Lung (tissue), 12 donors: ENCODE data around the gene MPPED1. TPM values are rescaled to one million over a fixed set of nuclear protein-coding genes. Genes with fewer than 3 reads are reported as not detected.

Experiments used
- ATAC-seq: fragments of 200-7000 bp; cut with Tn5 transposase; one replicate; pipeline ENCODE4 v1.9.1; 2020; ENCODE audit warnings: moderate number of reproducible peaks; ENCODE audit not compliant: insufficient read depth, low FRiP score
- DNase-seq, 3 donors: peaks; one replicate each; pipeline ENCODE4 v3.0.0-alpha.2; 2013 to 2017
- H3K27ac ChIP-seq, 2 donors: one replicate each; pipeline ENCODE4 v1.5.1; 2013; ENCODE audit warnings: mild to moderate bottlenecking in 2 of 2, moderate library complexity in 2 of 2, control low read depth in 1 of 2, inconsistent platforms in 1 of 2, low read depth in 1 of 2, low read length in 1 of 2
- H3K27me3 ChIP-seq, 3 donors: one replicate each; pipeline ENCODE4 v1.5.1; 2013; ENCODE audit warnings: low read length in 2 of 3; ENCODE audit not compliant: control insufficient read depth in 3 of 3, insufficient read depth in 3 of 3
- H3K36me3 ChIP-seq, 4 donors: one replicate each; pipeline ENCODE4 v1.5.1; 2013; ENCODE audit warnings: low read length in 4 of 4, mild to moderate bottlenecking in 1 of 4, moderate library complexity in 1 of 4; ENCODE audit not compliant: control insufficient read depth in 4 of 4, insufficient read depth in 4 of 4
- H3K4me1 ChIP-seq, 5 donors: one replicate each; pipeline ENCODE4 v1.5.1; 2013; ENCODE audit warnings: low read length in 5 of 5, mild to moderate bottlenecking in 2 of 5, moderate library complexity in 1 of 5; ENCODE audit not compliant: control insufficient read depth in 5 of 5, insufficient read depth in 5 of 5
- H3K4me3 ChIP-seq: one replicate; pipeline ENCODE4 v1.5.1; 2013; ENCODE audit warnings: mild to moderate bottlenecking, control low read depth, moderate library complexity
- H3K9ac ChIP-seq, 2 donors: one replicate each; pipeline ENCODE4 v1.5.1; 2013; ENCODE audit warnings: low read length in 2 of 2, control low read depth in 1 of 2; ENCODE audit not compliant: insufficient read depth in 1 of 2
- H3K9me3 ChIP-seq, 4 donors: one replicate each; pipeline ENCODE4 v1.5.1; 2013; ENCODE audit warnings: low read length in 3 of 4, mild to moderate bottlenecking in 1 of 4, moderate library complexity in 1 of 4; ENCODE audit not compliant: control insufficient read depth in 4 of 4, insufficient read depth in 3 of 4
- WGBS, 2 donors: extraction: QIAGEN DNeasy Blood & Tissue Kit; methylation state at CpG; one replicate each; pipeline ENCODE4 v1.1.7; 2013; 5-methylcytosine and 5-hydroxymethylcytosine counted together
- polyA plus RNA-seq, 2 donors: library from polyadenylated mRNA; stranded (reverse); fragments of 200-250 nt; gene quantifications; one replicate each; pipeline ENCODE4 v1.2.1, GENCODE V29; 2013
- total RNA-seq, 2 donors: library from RNA; depleted of rRNA in 1 of 2; stranded (reverse); fragments of >200 nt in 1 of 2; gene quantifications; one replicate each; pipeline ENCODE4 v1.2.1, GENCODE V29; 2014 to 2021
- TF ChIP-seq, protein P1 (sequence below): IDR thresholded peaks from 2 replicates; pipeline ENCODE4 v1.5.1; 2012; ENCODE audit warnings: mild to moderate bottlenecking; ENCODE audit errors: control extremely low read depth, extremely low read depth
- donor health status: control.
- donor health status: control.
- donor health status: Bipolar disorder and iron deficiency.
- donor health status: healthy.
- donor health status: DM: yes; HTN: yes; CAD: no.

MPPED1 gene
- total and polyA plus RNA-seq, 4 donors, result 0.05 to 0.65 TPM; not detected in 2

DNA sequence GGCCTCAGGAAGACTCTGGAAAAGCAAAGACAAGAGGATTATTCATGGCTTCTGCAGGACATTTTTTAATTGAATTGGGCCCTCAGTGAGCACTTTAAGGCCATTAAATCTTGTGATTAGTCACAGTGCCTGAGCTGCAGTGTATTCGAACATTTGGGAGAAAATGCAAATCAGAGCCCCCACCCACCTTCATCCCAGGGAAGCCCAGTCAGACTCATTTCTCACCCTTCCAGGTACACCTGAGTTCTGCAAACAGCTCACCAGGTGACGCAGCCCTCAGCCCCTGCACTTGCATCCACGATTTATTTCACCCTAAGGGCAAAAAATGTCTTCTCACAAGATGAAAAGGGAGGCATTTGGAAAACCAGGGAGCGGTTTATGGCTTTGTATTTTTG is 128.7 kb downstream of the MPPED1 start:
- no peak overlapping the region for H3K9ac ChIP-seq
- no peak overlapping the region for H3K4me3 ChIP-seq
- peaks cover 0 to 4% (median 1%) of the 10 kb centered on the region in 4 donors for H3K9me3 ChIP-seq
- ATAC-seq (no peak), DNase-seq (no peak)
- TF ChIP-seq, protein P1, sequence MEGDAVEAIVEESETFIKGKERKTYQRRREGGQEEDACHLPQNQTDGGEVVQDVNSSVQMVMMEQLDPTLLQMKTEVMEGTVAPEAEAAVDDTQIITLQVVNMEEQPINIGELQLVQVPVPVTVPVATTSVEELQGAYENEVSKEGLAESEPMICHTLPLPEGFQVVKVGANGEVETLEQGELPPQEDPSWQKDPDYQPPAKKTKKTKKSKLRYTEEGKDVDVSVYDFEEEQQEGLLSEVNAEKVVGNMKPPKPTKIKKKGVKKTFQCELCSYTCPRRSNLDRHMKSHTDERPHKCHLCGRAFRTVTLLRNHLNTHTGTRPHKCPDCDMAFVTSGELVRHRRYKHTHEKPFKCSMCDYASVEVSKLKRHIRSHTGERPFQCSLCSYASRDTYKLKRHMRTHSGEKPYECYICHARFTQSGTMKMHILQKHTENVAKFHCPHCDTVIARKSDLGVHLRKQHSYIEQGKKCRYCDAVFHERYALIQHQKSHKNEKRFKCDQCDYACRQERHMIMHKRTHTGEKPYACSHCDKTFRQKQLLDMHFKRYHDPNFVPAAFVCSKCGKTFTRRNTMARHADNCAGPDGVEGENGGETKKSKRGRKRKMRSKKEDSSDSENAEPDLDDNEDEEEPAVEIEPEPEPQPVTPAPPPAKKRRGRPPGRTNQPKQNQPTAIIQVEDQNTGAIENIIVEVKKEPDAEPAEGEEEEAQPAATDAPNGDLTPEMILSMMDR, result no peak
- H3K4me1 ChIP-seq, result no peaks in the 10 kb centered on the region
- WGBS, 2 donors, result 78 to 79% methylated on average over 4 of the region's 4 CpGs
- peaks cover 0 to 2% (median 0%) of the 10 kb centered on the region in 3 donors for H3K27me3 ChIP-seq
- H3K36me3 ChIP-seq, result no peaks in the 10 kb centered on the region
- no peak overlapping the region for H3K27ac ChIP-seq

DNA sequence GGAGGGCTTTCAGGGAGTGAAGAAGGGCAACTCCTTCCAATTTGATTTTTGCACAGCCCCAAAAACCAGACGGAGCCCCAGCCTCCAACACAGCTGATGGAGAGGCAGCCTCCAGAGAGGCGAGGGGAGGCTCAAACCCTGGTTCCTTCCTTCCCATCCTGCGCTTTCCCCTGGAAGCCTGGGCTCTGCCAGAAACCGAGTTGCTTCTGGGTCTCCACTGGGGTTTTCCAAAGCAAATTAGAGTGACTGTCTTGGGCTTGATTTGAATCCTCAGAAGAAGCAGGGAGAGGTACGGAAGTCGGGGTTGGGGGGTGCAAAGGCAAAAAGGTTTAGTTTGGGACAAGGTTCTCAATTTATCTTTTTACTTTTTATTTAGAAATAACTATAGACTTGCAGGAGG is 129.2 kb downstream of the MPPED1 start:
- no peaks in the 10 kb centered on the region for H3K36me3 ChIP-seq
- H3K4me3 ChIP-seq, result no peak overlapping the region
- TF ChIP-seq, protein P1, result no peak
- DNase-seq (no peak), ATAC-seq (no peak)
- no peak overlapping the region for H3K9ac ChIP-seq
- no peaks in the 10 kb centered on the region for H3K4me1 ChIP-seq
- 85 to 91% methylated on average over 6 of the region's 6 CpGs for WGBS, 2 donors
- no peak overlapping the region for H3K27ac ChIP-seq
- peaks cover 0 to 2% (median 0%) of the 10 kb centered on the region in 3 donors for H3K27me3 ChIP-seq
- peaks cover 0 to 3% (median 1%) of the 10 kb centered on the region in 4 donors for H3K9me3 ChIP-seq

DNA sequence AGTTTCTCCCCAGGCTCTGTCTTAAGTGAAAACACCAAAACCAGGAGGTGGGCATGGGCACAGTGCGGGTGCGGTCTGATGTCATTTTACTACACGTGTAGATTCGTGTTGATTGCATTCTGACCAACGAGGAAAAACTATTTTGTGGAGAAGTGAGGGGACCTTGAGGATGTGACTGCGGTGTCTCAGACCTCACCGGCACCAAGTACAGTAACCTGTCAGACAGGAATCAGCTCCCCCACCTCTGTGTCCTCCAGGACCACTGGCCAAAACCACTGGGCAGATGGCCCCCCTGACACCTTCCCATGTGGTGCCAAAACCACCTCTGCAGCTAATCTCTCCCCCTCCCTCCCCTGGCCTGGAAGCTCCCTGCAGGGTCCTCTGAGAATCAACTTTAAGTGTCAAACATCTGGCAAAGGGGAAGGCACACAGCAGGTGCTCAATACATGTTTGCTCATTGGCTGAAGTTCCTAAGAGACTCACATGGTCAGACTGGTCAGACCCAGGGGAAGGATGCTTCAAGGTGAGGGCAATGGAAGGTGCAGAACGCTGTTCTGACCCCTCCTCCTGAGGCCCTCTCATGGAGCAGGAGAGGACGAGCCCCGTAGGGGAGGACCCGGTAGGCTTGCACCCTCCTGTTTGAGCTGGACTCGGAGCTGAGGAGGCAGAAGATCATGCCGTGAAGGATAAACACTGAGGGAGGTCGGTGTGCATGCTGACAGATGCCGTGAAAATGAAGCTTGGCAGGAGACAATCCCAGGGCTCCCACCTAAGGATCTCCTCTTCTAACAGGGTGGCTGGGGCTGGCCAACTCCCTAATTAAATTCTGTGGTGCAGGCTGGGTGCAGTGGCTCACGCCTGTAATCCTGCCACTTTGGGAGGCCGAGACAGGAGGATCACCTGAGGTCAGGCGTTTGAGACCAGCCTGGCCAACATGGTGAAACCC is 129.9 kb downstream of the MPPED1 start:
- no peak overlapping the region for H3K4me3 ChIP-seq
- H3K9ac ChIP-seq, result no peak overlapping the region
- peaks cover 0 to 3% (median under 1%) of the 10 kb centered on the region in 4 donors for H3K9me3 ChIP-seq
- no peak for ATAC-seq
- TF ChIP-seq, protein P1, result no peak
- 82 to 83% methylated on average over 18 of the region's 18 CpGs for WGBS, 2 donors
- no peaks in the 10 kb centered on the region for H3K36me3 ChIP-seq
- H3K27me3 ChIP-seq, result peaks cover 0 to 2% (median 0%) of the 10 kb centered on the region in 3 donors
- DNase-seq, result no peak
- no peak overlapping the region for H3K27ac ChIP-seq
- H3K4me1 ChIP-seq, result no peaks in the 10 kb centered on the region
